ENCODE results near the gene COL20A1. TPM values are rescaled to one million over a fixed set of nuclear protein-coding genes. Genes with fewer than 3 reads are reported as not detected.

Gene COL20A1
- total RNA-seq, 1 donor from 2014 or later = 0.05 TPM

Small RNA genes lying within 50 kb of the gene (microRNA-seq; reads per million reads assigned to microRNA genes)
- gene MIR4326 = 0.48 reads per million

Other genes with a start within 250 kb of the COL20A1 start
- 28.5 and 36.1 TPM in 2 replicates for gene YTHDF1, start 77.1 kb upstream of the COL20A1 start, total RNA-seq
- not detected in 2 replicates for gene BIRC7, start 57.3 kb upstream of the COL20A1 start, total RNA-seq
- not detected in 2 replicates for gene NKAIN4, start 38.7 kb upstream of the COL20A1 start, total RNA-seq
- 83.8 and 96.3 TPM in 2 replicates for gene ARFGAP1, start 20.4 kb upstream of the COL20A1 start, total RNA-seq
- not detected in 2 replicates for gene CHRNA4, start 68.2 kb downstream of the COL20A1 start, total RNA-seq
- not detected in 2 replicates for gene KCNQ2, start 179.5 kb downstream of the COL20A1 start, total RNA-seq
- gene EEF1A2, start 205.9 kb downstream of the COL20A1 start, total RNA-seq = 456 and 555 TPM in 2 replicates
- 230 and 275 TPM in 2 replicates for gene PPDPF, start 227.6 kb downstream of the COL20A1 start, total RNA-seq
- gene PTK6, start 244.2 kb downstream of the COL20A1 start, total RNA-seq = 2.1 and 5.2 TPM in 2 replicates

All from myocyte (in vitro differentiated cells).